ENCODE measurements around the gene CACNA2D3.

Gene CACNA2D3

GRCh38 chr3:54122324-54123002, at the start of gene CACNA2D3:
Gene CACNA2D3, plus strand, starts transcription at chr3:54122552.
- H3K4me3 ChIP-seq (ENCODE audit: low read depth, low read length), result no peak within 1 kb of the TSS
- no peak for DNase-seq (ENCODE audit: low read depth, low spot score)
- in situ Hi-C loops (cut with HindIII; ENCODE audit: low sequenced_read_pairs), result no loop called here
- TF ChIP-seq CTCF (IDR thresholded peaks at IDR 0.05; ENCODE audit: low read depth, low read length), result no peak

GRCh38 chr3:54073386-54073785, 49.0 kb upstream of the CACNA2D3 start:
- DNase-seq (ENCODE audit: low read depth, low spot score), result no peak
- in situ Hi-C loops (cut with HindIII; ENCODE audit: low sequenced_read_pairs), result no loop called here
- H3K4me3 ChIP-seq (ENCODE audit: low read depth, low read length), result no peak overlapping the region
- no peak for TF ChIP-seq CTCF (IDR thresholded peaks at IDR 0.05; ENCODE audit: low read depth, low read length)

- no peak for TF ChIP-seq CTCF (IDR thresholded peaks at IDR 0.05; ENCODE audit: low read depth, low read length)
- DNase-seq (ENCODE audit: low read depth, low spot score), result no peak
- H3K4me3 ChIP-seq (ENCODE audit: low read depth, low read length), result no peak overlapping the region
- in situ Hi-C loops (cut with HindIII; ENCODE audit: low sequenced_read_pairs), result no loop called here
Measured at GRCh38 chr3:54079314-54079713, 43.0 kb upstream of the CACNA2D3 start.

- in situ Hi-C loops (cut with HindIII; ENCODE audit: low sequenced_read_pairs), result no loop called here
- DNase-seq (ENCODE audit: low read depth, low spot score), result no peak
- TF ChIP-seq CTCF (IDR thresholded peaks at IDR 0.05; ENCODE audit: low read depth, low read length), result no peak
- H3K4me3 ChIP-seq (ENCODE audit: low read depth, low read length), result no peak overlapping the region
Measured at GRCh38 chr3:54079730-54080325, 42.5 kb upstream of the CACNA2D3 start.

GRCh38 chr3:54083921-54084320, 38.4 kb upstream of the CACNA2D3 start:
- no peak for DNase-seq (ENCODE audit: low read depth, low spot score)
- in situ Hi-C loops (cut with HindIII; ENCODE audit: low sequenced_read_pairs), result no loop called here
- no peak overlapping the region for H3K4me3 ChIP-seq (ENCODE audit: low read depth, low read length)
- no peak for TF ChIP-seq CTCF (IDR thresholded peaks at IDR 0.05; ENCODE audit: low read depth, low read length)

- in situ Hi-C loops (cut with HindIII; ENCODE audit: low sequenced_read_pairs), result no loop called here
- TF ChIP-seq CTCF (IDR thresholded peaks at IDR 0.05; ENCODE audit: low read depth, low read length), result no peak
- no peak for DNase-seq (ENCODE audit: low read depth, low spot score)
- no peak overlapping the region for H3K4me3 ChIP-seq (ENCODE audit: low read depth, low read length)
Measured at GRCh38 chr3:54085936-54086335, 36.4 kb upstream of the CACNA2D3 start.
